WTC11 (cell line): ENCODE measurements around the gene TREH. TPM values are rescaled to one million over a fixed set of nuclear protein-coding genes. Genes with fewer than 3 reads are reported as not detected.
A peak's percentile ranks its signal among the peaks of the same experiment; 100 is the strongest.
"Not testable (repeated sequence)": the region's sequence is repeated elsewhere in the genome, so short reads cannot be mapped to it uniquely, and the experiment has no call there.

ENCODE experiments used
- ATAC-seq: fragments of 200-7000 bp; cut with Tn5 transposase; 2 replicates; pipeline ENCODE4 v1.10.0; 2021; ENCODE audit warnings: mild to moderate bottlenecking, moderate library complexity
- CTCF ChIA-PET: fragments of 300-600 bp; sonication (Branson Sonifier 250); formaldehyde crosslinking; loops from one replicate; lab custom pipeline; 2021; ENCODE audit warnings: antibody characterized with exemption; lab: Charles Lee
- POLR2A ChIA-PET: fragments of 350-600 bp; sonication (Branson Sonifier 250); formaldehyde crosslinking; loops from one replicate; lab custom pipeline; 2021; ENCODE audit warnings: antibody characterized with exemption; lab: Charles Lee
- DNase-seq: peaks from one replicate; pipeline ENCODE4 v3.0.0; 2021; ENCODE audit warnings: low spot score
- H3K27ac Mint-ChIP-seq: 2 replicates; pipeline ENCODE4 v1.8.0; 2021; ENCODE audit warnings: mixed read lengths
- H3K27me3 Mint-ChIP-seq: 2 replicates; pipeline ENCODE4 v1.8.0; 2021; ENCODE audit warnings: low read depth, mild to moderate bottlenecking, moderate library complexity, mixed read lengths
- H3K36me3 Mint-ChIP-seq: 2 replicates; pipeline ENCODE4 v1.8.0; 2021; ENCODE audit warnings: mixed read lengths
- H3K4me1 Mint-ChIP-seq: 2 replicates; pipeline ENCODE4 v1.8.0; 2022; ENCODE audit warnings: mixed read lengths
- H3K4me3 Mint-ChIP-seq: 2 replicates; pipeline ENCODE4 v1.8.0; 2021; ENCODE audit warnings: mild to moderate bottlenecking, moderate library complexity, mixed read lengths
- H3K9me3 Mint-ChIP-seq: 2 replicates; pipeline ENCODE4 v1.8.0; 2021; ENCODE audit warnings: mixed read lengths
- AFF4 ChIP-seq: sonication (generic); formaldehyde crosslinking; IDR thresholded peaks from 2 replicates; pipeline ENCODE4 v1.8.1; 2023; ENCODE audit warnings: mild to moderate bottlenecking, missing genetic modification reagents, borderline replicate concordance
- ATF1 ChIP-seq: sonication (generic); formaldehyde crosslinking; IDR thresholded peaks from 2 replicates; pipeline ENCODE4 v1.8.1; 2023; ENCODE audit warnings: mild to moderate bottlenecking, moderate library complexity, missing genetic modification reagents
- CBFB ChIP-seq: sonication (generic); formaldehyde crosslinking; IDR thresholded peaks from 2 replicates; pipeline ENCODE4 v1.8.1; 2022; ENCODE audit warnings: mild to moderate bottlenecking, low read depth, missing genetic modification reagents
- E2F5 ChIP-seq: sonication (generic); formaldehyde crosslinking; IDR thresholded peaks from 2 replicates; pipeline ENCODE4 v1.8.1; 2022; ENCODE audit warnings: mild to moderate bottlenecking, moderate library complexity, missing genetic modification reagents
- FOXP4 ChIP-seq: sonication (generic); formaldehyde crosslinking; IDR thresholded peaks from 2 replicates; pipeline ENCODE4 v1.8.0; 2022; ENCODE audit warnings: mild to moderate bottlenecking, missing genetic modification reagents
- GABPB1 ChIP-seq: sonication (generic); formaldehyde crosslinking; IDR thresholded peaks from 2 replicates; pipeline ENCODE4 v1.8.1; 2023; ENCODE audit warnings: mild to moderate bottlenecking, missing genetic modification reagents
- JAZF1 ChIP-seq: fragments of 250-450 bp; sonication (Bioruptor Pico); IDR thresholded peaks from 2 replicates; pipeline ENCODE4 v1.9.0; 2021; ENCODE audit warnings: moderate library complexity, mild to moderate bottlenecking, inconsistent platforms
- NFE2L1 ChIP-seq: sonication (generic); formaldehyde crosslinking; IDR thresholded peaks from 2 replicates; pipeline ENCODE4 v1.8.1; 2023; ENCODE audit warnings: missing genetic modification reagents
- NR2C2 ChIP-seq: sonication (generic); formaldehyde crosslinking; IDR thresholded peaks from 2 replicates; pipeline ENCODE4 v1.8.0; 2022; ENCODE audit warnings: mild to moderate bottlenecking, missing genetic modification reagents
- SP1 ChIP-seq: sonication (generic); formaldehyde crosslinking; conservative IDR thresholded peaks from 2 replicates; pipeline ENCODE4 v1.8.1; 2022; ENCODE audit warnings: missing genetic modification reagents
- STAT6 ChIP-seq: sonication (generic); formaldehyde crosslinking; conservative IDR thresholded peaks from 2 replicates; pipeline ENCODE4 v1.8.1; 2023; ENCODE audit warnings: mild to moderate bottlenecking, low read depth, missing genetic modification reagents, moderate library complexity
- TEAD4 ChIP-seq: sonication (generic); formaldehyde crosslinking; IDR thresholded peaks from 2 replicates; pipeline ENCODE4 v1.8.0; 2022; ENCODE audit warnings: mild to moderate bottlenecking, missing genetic modification reagents
- ZNF423 ChIP-seq: fragments of 250-450 bp; sonication (Bioruptor Pico); IDR thresholded peaks from 2 replicates; pipeline ENCODE4 v2.1.2; 2022; ENCODE audit warnings: mild to moderate bottlenecking, moderate library complexity
- ZSCAN18 ChIP-seq: fragments of 250-450 bp; sonication (Bioruptor Pico); IDR thresholded peaks from 2 replicates; pipeline ENCODE4 v2.1.2; 2022; ENCODE audit warnings: mild to moderate bottlenecking, moderate library complexity
- total RNA-seq: library from RNA; stranded (reverse); gene quantifications from 3 replicates; pipeline ENCODE4 v1.2.3, GENCODE V29; 2021

Gene TREH
- total RNA-seq, 1 experiment from 2014 or later = not detected

- TF ChIP-seq AFF4 (CRISPR knock-in tag) (no peak), TEAD4 (CRISPR knock-in tag) (no peak), GABPB1 (no peak), E2F5 (CRISPR knock-in tag) (no peak), ZSCAN18 (CRISPR knock-in tag) (no peak), NFE2L1 (no peak), ATF1 (no peak), SP1 (CRISPR knock-in tag) (no peak)
Measured at GRCh38 chr11:118714816-118715215, 35.4 kb upstream of the TREH start (continued).

GRCh38 chr11:118714416-118714815 is 35.0 kb upstream of the TREH start:
- not testable (repeated sequence) for H3K9me3 Mint-ChIP-seq, H3K27me3 Mint-ChIP-seq, DNase-seq, H3K4me3 Mint-ChIP-seq, ATAC-seq
- Mint-ChIP-seq H3K4me1 (peaks cover 57% of the 10 kb centered on the region), H3K36me3 (peaks cover 28% of the 10 kb centered on the region), H3K27ac (peak overlapping the region; percentile 99)
- ChIA-PET CTCF (interaction anchor here (0.6 to 0.7 kb wide), 3 partner anchors 36 to 119 kb away, joined by 3 to 5 read pairs (median 4); no protein-coding TSS in a partner anchor), POLR2A (interaction anchor here (0.7 kb wide), 1 partner anchor 76 kb away, joined by 5 read pairs; no protein-coding TSS in a partner anchor)

- H3K9me3 Mint-ChIP-seq = peaks cover 8% of the 10 kb centered on the region
- DNase-seq (no peak), ATAC-seq (no peak)
- H3K4me3 Mint-ChIP-seq = no peak overlapping the region
- no peak overlapping the region for H3K27ac Mint-ChIP-seq
- peaks cover 39% of the 10 kb centered on the region for H3K36me3 Mint-ChIP-seq
- POLR2A ChIA-PET = no interaction called here
- CTCF ChIA-PET = no interaction called here
- peaks cover 3% of the 10 kb centered on the region; the same call in 1 of the 2 replicates for H3K27me3 Mint-ChIP-seq
- H3K4me1 Mint-ChIP-seq = peaks cover 23% of the 10 kb centered on the region
- no peak for TF ChIP-seq CBFB (CRISPR knock-in tag)
- TF ChIP-seq FOXP4 (CRISPR knock-in tag) = no peak
- no peak for TF ChIP-seq NFE2L1
- no peak for TF ChIP-seq STAT6 (CRISPR knock-in tag)
- no peak for TF ChIP-seq ZNF423 (CRISPR knock-in tag)
- TF ChIP-seq NR2C2 (CRISPR knock-in tag) = no peak
- TF ChIP-seq JAZF1 (CRISPR knock-in tag) = no peak
- TF ChIP-seq, all 79 proteins: peak for 0
Measured at GRCh38 chr11:118708296-118708695, 28.8 kb upstream of the TREH start.
